D721Med (cell line): Measurements from ENCODE around the gene GRXCR2.
A peak's percentile ranks its signal among the peaks of the same experiment; 100 is the strongest.

Source experiments
- DNase-seq: peaks from one replicate; pipeline ENCODE4 v3.0.0; 2011; ENCODE audit warnings: low spot score; ENCODE audit not compliant: insufficient read length
- FAIRE-seq: peaks from 2 replicates; lab custom pipeline; 2011; peaks lifted over from hg19 to GRCh38; lab: Jason Lieb, UNC
- CTCF ChIP-seq: IDR thresholded peaks from 2 replicates; pipeline ENCODE4 v1.5.1; 2012; ENCODE audit warnings: mild to moderate bottlenecking, control low read depth; ENCODE audit not compliant: insufficient read depth; ENCODE audit errors: missing control alignments

Gene GRXCR2

GRCh38 chr5:145917288-145917687 lies 44.5 kb upstream of the GRXCR2 start:
- FAIRE-seq, result no peak
- DNase-seq, result no peak
- TF ChIP-seq CTCF, result no peak

- DNase-seq, result no peak
- no peak for TF ChIP-seq CTCF
- no peak for FAIRE-seq
These were observed 43.3 kb upstream of the GRXCR2 start for GRCh38 chr5:145915970-145916638.

GRCh38 chr5:145913701-145914100 lies 40.9 kb upstream of the GRXCR2 start:
- FAIRE-seq, result no peak
- DNase-seq, result no peak
- TF ChIP-seq CTCF, result no peak

GRCh38 chr5:145912594-145912993 lies 39.8 kb upstream of the GRXCR2 start:
- TF ChIP-seq CTCF, result no peak
- FAIRE-seq (no peak), DNase-seq (no peak)

- no peak for TF ChIP-seq CTCF
- FAIRE-seq, result no peak
These were observed 39.2 kb upstream of the GRXCR2 start for GRCh38 chr5:145912019-145912418.

GRCh38 chr5:145911164-145911563 lies 38.4 kb upstream of the GRXCR2 start:
- no peak for TF ChIP-seq CTCF
- no peak for DNase-seq
- no peak for FAIRE-seq

More at GRCh38 chr5:145912019-145912418, 39.2 kb upstream of the GRXCR2 start:
- no peak for DNase-seq

- TF ChIP-seq CTCF, result peak; percentile 15
- no peak for DNase-seq
- no peak for FAIRE-seq
These were observed 35.6 kb upstream of the GRXCR2 start for GRCh38 chr5:145908206-145908960.
